ENCODE data around the gene CHP1. TPM values are rescaled to one million over a fixed set of nuclear protein-coding genes. Genes with fewer than 3 reads are reported as not detected.

The CHP1 gene
- total RNA-seq, 2 donors from 2014 or later, result 97.0 to 174 TPM

DNA sequence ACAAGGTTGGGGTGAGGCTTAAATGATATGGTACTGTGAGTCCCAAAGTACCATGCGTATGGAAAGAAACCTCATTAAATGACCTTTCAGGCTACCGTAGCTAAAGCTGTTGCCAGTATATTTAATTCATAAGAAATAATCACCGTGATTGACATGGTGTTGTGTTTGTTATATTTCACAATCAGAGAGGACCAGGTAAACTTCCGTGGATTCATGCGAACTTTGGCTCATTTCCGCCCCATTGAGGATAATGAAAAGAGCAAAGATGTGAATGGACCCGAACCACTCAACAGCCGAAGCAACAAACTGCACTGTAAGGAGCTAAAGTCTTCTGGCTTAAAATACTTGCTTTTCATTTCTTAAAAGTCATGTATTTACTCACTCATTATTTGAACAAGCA lies 31.5 kb downstream of the CHP1 start:
- Histone ChIP-seq H3K9me3 (no peaks in the 10 kb centered on the region), H3K4me1 (replicated peaks) (no peaks in the 10 kb centered on the region), H3K27me3 (replicated peaks; ENCODE audit: insufficient read depth) (no peaks in the 10 kb centered on the region), H3K36me3 (peaks cover 0 to 4% of the 10 kb centered on the region in 2 donors), H3K27ac (no peak overlapping the region), H3K4me3 (no peak overlapping the region)
- TF ChIP-seq, protein P1, sequence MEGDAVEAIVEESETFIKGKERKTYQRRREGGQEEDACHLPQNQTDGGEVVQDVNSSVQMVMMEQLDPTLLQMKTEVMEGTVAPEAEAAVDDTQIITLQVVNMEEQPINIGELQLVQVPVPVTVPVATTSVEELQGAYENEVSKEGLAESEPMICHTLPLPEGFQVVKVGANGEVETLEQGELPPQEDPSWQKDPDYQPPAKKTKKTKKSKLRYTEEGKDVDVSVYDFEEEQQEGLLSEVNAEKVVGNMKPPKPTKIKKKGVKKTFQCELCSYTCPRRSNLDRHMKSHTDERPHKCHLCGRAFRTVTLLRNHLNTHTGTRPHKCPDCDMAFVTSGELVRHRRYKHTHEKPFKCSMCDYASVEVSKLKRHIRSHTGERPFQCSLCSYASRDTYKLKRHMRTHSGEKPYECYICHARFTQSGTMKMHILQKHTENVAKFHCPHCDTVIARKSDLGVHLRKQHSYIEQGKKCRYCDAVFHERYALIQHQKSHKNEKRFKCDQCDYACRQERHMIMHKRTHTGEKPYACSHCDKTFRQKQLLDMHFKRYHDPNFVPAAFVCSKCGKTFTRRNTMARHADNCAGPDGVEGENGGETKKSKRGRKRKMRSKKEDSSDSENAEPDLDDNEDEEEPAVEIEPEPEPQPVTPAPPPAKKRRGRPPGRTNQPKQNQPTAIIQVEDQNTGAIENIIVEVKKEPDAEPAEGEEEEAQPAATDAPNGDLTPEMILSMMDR (IDR thresholded peaks at IDR 0.05), result no peak
- DNase-seq (ENCODE audit: low spot score), result no peak
- 94% methylated on average over 8 of the region's 8 CpGs for WGBS
- intact Hi-C loops (cut with DNase I), result no loop called here

DNA sequence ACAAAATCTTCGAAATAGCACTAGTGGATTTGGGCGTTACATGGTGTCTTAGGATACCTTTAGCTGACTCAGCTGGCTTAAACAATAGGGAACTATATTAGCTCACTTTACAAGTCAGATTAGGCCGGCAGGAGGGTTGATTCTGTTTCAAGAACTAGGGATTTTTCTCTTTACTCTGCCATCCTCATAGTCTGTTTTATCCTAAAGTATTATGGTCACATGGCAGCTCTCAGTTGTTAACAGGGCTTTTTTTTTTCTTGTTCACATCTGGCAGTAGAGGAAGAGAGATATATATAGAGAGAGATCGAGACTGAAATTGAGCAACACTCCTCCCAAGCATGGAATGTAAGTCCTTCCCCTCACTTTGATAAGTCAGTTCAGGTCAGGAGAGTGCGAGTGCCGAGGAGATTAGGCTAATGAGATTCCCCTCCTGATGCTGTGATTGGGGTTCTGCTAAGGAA lies 32.9 kb downstream of the CHP1 start:
- H3K27me3 ChIP-seq (replicated peaks; ENCODE audit: insufficient read depth), result no peaks in the 10 kb centered on the region
- H3K36me3 ChIP-seq, result peaks cover 0 to 4% of the 10 kb centered on the region in 2 donors
- TF ChIP-seq, protein P1 (IDR thresholded peaks at IDR 0.05), result no peak
- no peak for TF ChIP-seq POLR2A (IDR thresholded peaks at IDR 0.05)

DNA sequence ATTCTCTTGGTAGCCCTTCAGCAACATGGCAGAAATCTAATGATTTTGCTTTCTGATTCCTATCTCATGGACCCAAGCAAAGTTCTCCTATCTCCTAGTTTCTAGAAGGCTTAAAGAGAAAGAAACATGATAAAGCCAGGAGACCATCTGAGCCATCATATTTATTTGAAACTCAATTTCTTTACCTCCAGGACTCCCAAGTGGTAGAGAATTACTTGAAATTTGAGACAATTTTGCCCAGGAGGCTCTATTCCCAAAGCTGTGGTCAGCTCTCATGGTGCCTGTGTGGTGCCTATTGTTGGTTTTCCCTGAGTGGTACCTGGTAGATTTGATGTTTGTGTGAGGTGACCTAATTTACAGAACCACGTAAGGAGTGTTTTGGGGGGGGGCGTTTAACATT lies 38.8 kb downstream of the CHP1 start:
- WGBS, result 95% methylated on average over 2 of the region's 2 CpGs
- Histone ChIP-seq H3K36me3 (no peaks in the 10 kb centered on the region), H3K27me3 (replicated peaks; ENCODE audit: insufficient read depth) (no peaks in the 10 kb centered on the region), H3K9me3 (no peaks in the 10 kb centered on the region), H3K4me1 (replicated peaks) (no peaks in the 10 kb centered on the region), H3K4me3 (no peak overlapping the region), H3K27ac (no peak overlapping the region)
- TF ChIP-seq POLR2AphosphoS5 (IDR thresholded peaks at IDR 0.05) (no peak), POLR2A (IDR thresholded peaks at IDR 0.05) (no peak)
- TF ChIP-seq, protein P1 (IDR thresholded peaks at IDR 0.05), result no peak
- intact Hi-C loops (cut with DNase I), result no loop called here
- no peak for DNase-seq (ENCODE audit: low spot score)

More for the DNA sequence above, 32.9 kb downstream of the CHP1 start:
- Histone ChIP-seq H3K27ac (no peak overlapping the region), H3K9me3 (no peaks in the 10 kb centered on the region), H3K4me1 (replicated peaks) (no peaks in the 10 kb centered on the region), H3K4me3 (no peak overlapping the region)
- intact Hi-C loops (cut with DNase I), result no loop called here
- 71% methylated on average over 6 of the region's 6 CpGs for WGBS
- DNase-seq (ENCODE audit: low spot score), result no peak

DNA sequence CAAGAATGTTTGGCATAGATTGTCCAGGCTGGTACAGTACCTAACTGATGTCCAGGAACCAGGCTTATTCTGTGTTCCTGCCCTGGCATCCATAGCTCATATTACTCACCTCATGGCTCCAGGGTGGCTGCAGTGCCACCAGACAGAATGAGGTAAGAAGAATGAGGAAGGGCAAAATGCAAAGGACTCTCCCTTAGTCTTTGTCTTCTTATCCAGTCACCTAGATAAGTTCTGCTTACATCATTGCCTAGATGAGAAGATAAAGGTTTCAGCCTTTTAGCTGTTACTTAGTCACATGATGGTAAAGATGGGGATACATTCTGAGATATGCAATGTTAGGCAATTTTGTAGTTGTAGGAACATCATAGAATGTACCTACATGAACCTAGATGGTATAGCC lies 45.8 kb downstream of the CHP1 start:
- Histone ChIP-seq H3K27ac (no peak overlapping the region), H3K4me1 (replicated peaks) (no peaks in the 10 kb centered on the region), H3K27me3 (replicated peaks; ENCODE audit: insufficient read depth) (no peaks in the 10 kb centered on the region), H3K9me3 (no peaks in the 10 kb centered on the region), H3K36me3 (no peaks in the 10 kb centered on the region), H3K4me3 (no peak overlapping the region)
- no peak for DNase-seq (ENCODE audit: low spot score)
- TF ChIP-seq POLR2AphosphoS5 (IDR thresholded peaks at IDR 0.05) (no peak), POLR2A (IDR thresholded peaks at IDR 0.05) (no peak)
- TF ChIP-seq, protein P1 (IDR thresholded peaks at IDR 0.05), result no peak
- intact Hi-C loops (cut with DNase I), result no loop called here

DNA sequence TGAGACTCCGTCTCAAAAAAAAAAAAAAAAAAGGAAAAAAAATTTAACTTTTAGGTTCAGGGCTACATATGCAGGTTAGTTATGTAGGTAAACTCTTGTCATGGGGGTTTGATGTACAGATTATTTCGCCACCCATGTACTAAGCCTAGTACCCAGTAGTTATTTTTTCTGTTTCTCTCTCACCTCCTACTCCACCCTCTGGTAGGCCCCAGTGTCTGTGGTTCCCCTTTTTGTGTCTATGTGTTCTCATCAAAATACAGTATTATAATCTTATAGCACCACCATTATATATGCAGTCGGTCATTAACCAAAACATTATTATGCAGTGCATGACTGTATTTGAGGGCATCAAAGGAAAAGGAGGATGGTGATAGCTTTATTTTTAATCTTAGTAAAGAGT lies 47.3 kb downstream of the CHP1 start:
- Histone ChIP-seq H3K4me3 (no peak overlapping the region), H3K27me3 (replicated peaks; ENCODE audit: insufficient read depth) (no peaks in the 10 kb centered on the region), H3K27ac (no peak overlapping the region), H3K4me1 (replicated peaks) (no peaks in the 10 kb centered on the region), H3K36me3 (no peaks in the 10 kb centered on the region), H3K9me3 (no peaks in the 10 kb centered on the region)
- TF ChIP-seq, protein P1 (IDR thresholded peaks at IDR 0.05), result no peak
- TF ChIP-seq POLR2A (IDR thresholded peaks at IDR 0.05) (no peak), POLR2AphosphoS5 (IDR thresholded peaks at IDR 0.05) (no peak)
- DNase-seq (ENCODE audit: low spot score), result no peak
- 94% methylated on average over 3 of the region's 3 CpGs for WGBS
- intact Hi-C loops (cut with DNase I), result no loop called here
